ENCODE results near the gene BCL11A.

Gene BCL11A

GRCh38 chr2:60558536-60558935, 5.1 kb upstream of the BCL11A start:
- no peak for DNase-seq (ENCODE audit: low read depth)

- DNase-seq (ENCODE audit: low read depth): no peak
Observed at GRCh38 chr2:60557486-60557864, 4.0 kb upstream of the BCL11A start.

- DNase-seq (ENCODE audit: low read depth): no peak
Observed at GRCh38 chr2:60556576-60557485, 3.4 kb upstream of the BCL11A start.

- DNase-seq (ENCODE audit: low read depth): no peak
Observed at GRCh38 chr2:60556175-60556574, 2.7 kb upstream of the BCL11A start.

GRCh38 chr2:60555783-60556139, 2.3 kb upstream of the BCL11A start:
- DNase-seq (ENCODE audit: low read depth): no peak

- no peak for DNase-seq (ENCODE audit: low read depth)
Observed at GRCh38 chr2:60555066-60555782, 1.8 kb upstream of the BCL11A start.

- no peak for DNase-seq (ENCODE audit: low read depth)
Observed at GRCh38 chr2:60554646-60555065, 1.2 kb upstream of the BCL11A start.

- no peak for DNase-seq (ENCODE audit: low read depth)
Observed at GRCh38 chr2:60554074-60554645, 706 bp upstream of the BCL11A start.

GRCh38 chr2:60552851-60553494, 481 bp downstream of the BCL11A start:
- DNase-seq (ENCODE audit: low read depth): no peak

- no peak for DNase-seq (ENCODE audit: low read depth)
Observed at GRCh38 chr2:60552078-60552850, 1.2 kb downstream of the BCL11A start.

GRCh38 chr2:60551240-60552077, 2.0 kb downstream of the BCL11A start:
- no peak for DNase-seq (ENCODE audit: low read depth)

- DNase-seq (ENCODE audit: low read depth): no peak
Observed at GRCh38 chr2:60550984-60551239, 2.5 kb downstream of the BCL11A start.

GRCh38 chr2:60550178-60550983, 3.1 kb downstream of the BCL11A start:
- no peak for DNase-seq (ENCODE audit: low read depth)

GRCh38 chr2:60549928-60550177, 3.6 kb downstream of the BCL11A start:
- DNase-seq (ENCODE audit: low read depth): no peak

GRCh38 chr2:60549238-60549927, 4.1 kb downstream of the BCL11A start:
- no peak for DNase-seq (ENCODE audit: low read depth)

- DNase-seq (ENCODE audit: low read depth): no peak
Observed at GRCh38 chr2:60548845-60549237, 4.6 kb downstream of the BCL11A start.

GRCh38 chr2:60548311-60548710, 5.1 kb downstream of the BCL11A start:
- DNase-seq (ENCODE audit: low read depth): no peak

- no peak for DNase-seq (ENCODE audit: low read depth)
Observed at GRCh38 chr2:60547841-60548240, 5.6 kb downstream of the BCL11A start.

- no peak for DNase-seq (ENCODE audit: low read depth)
Observed at GRCh38 chr2:60546756-60547420, 6.6 kb downstream of the BCL11A start.
